ENCODE results near the gene ACSM2A.

DNA sequence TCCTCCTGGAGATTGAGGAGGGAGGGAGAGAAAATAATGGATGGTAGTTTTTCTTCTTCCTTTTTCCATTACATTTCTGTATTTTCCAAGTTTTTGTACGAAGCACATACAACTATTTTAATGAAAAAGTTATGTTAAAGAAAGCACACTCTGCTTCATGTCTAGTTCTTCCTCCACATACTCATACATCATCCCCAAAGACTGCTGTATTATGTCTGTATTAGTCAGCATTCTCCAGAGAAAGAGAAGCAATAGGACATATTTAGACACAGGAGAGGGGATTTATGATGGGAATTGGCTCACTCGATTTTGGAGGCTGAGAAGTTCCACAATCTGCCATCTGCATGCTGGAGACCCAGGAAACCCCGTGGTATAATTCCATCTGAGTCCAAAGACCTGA, 10.1 kb upstream of the ACSM2A start:
- TF ChIP-seq POLR2AphosphoS5 (IDR thresholded peaks at IDR 0.05; ENCODE audit: insufficient read depth in 1 of 2, low read depth in 1 of 2) (no peak), POLR2A (IDR thresholded peaks at IDR 0.05) (no peak)
- TF ChIP-seq, protein P1, sequence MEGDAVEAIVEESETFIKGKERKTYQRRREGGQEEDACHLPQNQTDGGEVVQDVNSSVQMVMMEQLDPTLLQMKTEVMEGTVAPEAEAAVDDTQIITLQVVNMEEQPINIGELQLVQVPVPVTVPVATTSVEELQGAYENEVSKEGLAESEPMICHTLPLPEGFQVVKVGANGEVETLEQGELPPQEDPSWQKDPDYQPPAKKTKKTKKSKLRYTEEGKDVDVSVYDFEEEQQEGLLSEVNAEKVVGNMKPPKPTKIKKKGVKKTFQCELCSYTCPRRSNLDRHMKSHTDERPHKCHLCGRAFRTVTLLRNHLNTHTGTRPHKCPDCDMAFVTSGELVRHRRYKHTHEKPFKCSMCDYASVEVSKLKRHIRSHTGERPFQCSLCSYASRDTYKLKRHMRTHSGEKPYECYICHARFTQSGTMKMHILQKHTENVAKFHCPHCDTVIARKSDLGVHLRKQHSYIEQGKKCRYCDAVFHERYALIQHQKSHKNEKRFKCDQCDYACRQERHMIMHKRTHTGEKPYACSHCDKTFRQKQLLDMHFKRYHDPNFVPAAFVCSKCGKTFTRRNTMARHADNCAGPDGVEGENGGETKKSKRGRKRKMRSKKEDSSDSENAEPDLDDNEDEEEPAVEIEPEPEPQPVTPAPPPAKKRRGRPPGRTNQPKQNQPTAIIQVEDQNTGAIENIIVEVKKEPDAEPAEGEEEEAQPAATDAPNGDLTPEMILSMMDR (IDR thresholded peaks at IDR 0.05), result no peak
